Osteocyte (in vitro differentiated cells): ENCODE measurements around the gene PTPRD. TPM values are rescaled to one million over a fixed set of nuclear protein-coding genes. Genes with fewer than 3 reads are reported as not detected.

Experiments used
- DNase-seq: peaks from one replicate; pipeline ENCODE4 v3.0.0; 2021; ENCODE audit warnings: mixed read lengths; ENCODE audit not compliant: unreplicated experiment; ENCODE audit errors: extremely low spot score
- H3K27ac Mint-ChIP-seq: one replicate; pipeline ENCODE4 v1.8.0; 2021; ENCODE audit warnings: mild to moderate bottlenecking, mixed read lengths; ENCODE audit not compliant: unreplicated experiment
- H3K27me3 Mint-ChIP-seq: one replicate; pipeline ENCODE4 v1.8.0; 2021; ENCODE audit warnings: mixed read lengths; ENCODE audit not compliant: unreplicated experiment
- H3K36me3 Mint-ChIP-seq: one replicate; pipeline ENCODE4 v1.8.0; 2021; ENCODE audit warnings: mixed read lengths; ENCODE audit not compliant: unreplicated experiment
- H3K4me1 Mint-ChIP-seq: one replicate; pipeline ENCODE4 v1.8.0; 2021; ENCODE audit warnings: mixed read lengths; ENCODE audit not compliant: unreplicated experiment
- H3K4me3 Mint-ChIP-seq: one replicate; pipeline ENCODE4 v1.8.0; 2021; ENCODE audit warnings: mild to moderate bottlenecking, moderate library complexity, mixed read lengths; ENCODE audit not compliant: unreplicated experiment
- H3K9me3 Mint-ChIP-seq: one replicate; pipeline ENCODE4 v1.8.0; 2021; ENCODE audit warnings: mixed read lengths; ENCODE audit not compliant: unreplicated experiment
- CTCF ChIP-seq: fragments of 200-600 bp; sonication (generic); IDR thresholded peaks from 2 replicates; pipeline ENCODE4 v1.5.0; 2021; ENCODE audit warnings: antibody characterized with exemption, mild to moderate bottlenecking, moderate library complexity
- total RNA-seq: library from RNA; stranded (reverse); gene quantifications from 2 replicates; pipeline ENCODE4 v1.2.1, GENCODE V29; 2021

The PTPRD gene
- total RNA-seq, 1 donor from 2014 or later, result 5.4 TPM

- Mint-ChIP-seq H3K9me3 (no peaks in the 10 kb centered on the region), H3K4me1 (peaks cover 6% of the 10 kb centered on the region), H3K27ac (no peak overlapping the region), H3K27me3 (peaks cover 32% of the 10 kb centered on the region), H3K4me3 (peak overlapping the region; percentile 75), H3K36me3 (no peaks in the 10 kb centered on the region)
- no peak for TF ChIP-seq CTCF
- DNase-seq, result no peak
These were observed 404.1 kb downstream of the PTPRD start for GRCh38 chr9:10208691-10209069.

- H3K9me3 Mint-ChIP-seq, result no peaks in the 10 kb centered on the region
- DNase-seq, result no peak
- peaks cover 23% of the 10 kb centered on the region for H3K27me3 Mint-ChIP-seq
- no peak overlapping the region for H3K27ac Mint-ChIP-seq
- peaks cover 6% of the 10 kb centered on the region for H3K4me1 Mint-ChIP-seq
- no peaks in the 10 kb centered on the region for H3K36me3 Mint-ChIP-seq
- H3K4me3 Mint-ChIP-seq, result no peak overlapping the region
- no peak for TF ChIP-seq CTCF
These were observed 408.5 kb downstream of the PTPRD start for GRCh38 chr9:10204276-10204675.

- Mint-ChIP-seq H3K27me3 (no peaks in the 10 kb centered on the region), H3K27ac (no peak overlapping the region), H3K36me3 (no peaks in the 10 kb centered on the region), H3K4me1 (no peaks in the 10 kb centered on the region), H3K9me3 (no peaks in the 10 kb centered on the region), H3K4me3 (no peak overlapping the region)
- TF ChIP-seq CTCF, result no peak
- DNase-seq, result no peak
These were observed 439.2 kb downstream of the PTPRD start for GRCh38 chr9:10173561-10173960.

GRCh38 chr9:10172476-10172875 is 440.3 kb downstream of the PTPRD start:
- Mint-ChIP-seq H3K9me3 (no peaks in the 10 kb centered on the region), H3K27me3 (no peaks in the 10 kb centered on the region), H3K4me1 (no peaks in the 10 kb centered on the region), H3K27ac (no peak overlapping the region), H3K4me3 (no peak overlapping the region), H3K36me3 (no peaks in the 10 kb centered on the region)
- no peak for DNase-seq
- no peak for TF ChIP-seq CTCF

GRCh38 chr9:10168241-10168640 is 444.6 kb downstream of the PTPRD start:
- Mint-ChIP-seq H3K36me3 (no peaks in the 10 kb centered on the region), H3K4me3 (no peak overlapping the region), H3K9me3 (no peaks in the 10 kb centered on the region), H3K4me1 (no peaks in the 10 kb centered on the region), H3K27me3 (peaks cover 2% of the 10 kb centered on the region), H3K27ac (no peak overlapping the region)
- DNase-seq, result no peak
- no peak for TF ChIP-seq CTCF
